DND-41 (cell line): ENCODE results near the gene RALGPS1.

Experiments used
- ATAC-seq: fragments of 200-7000 bp; cut with Tn5 transposase; 3 replicates; pipeline ENCODE4 v1.9.1; 2021; ENCODE audit warnings: low read depth; ENCODE audit not compliant: insufficient read depth
- DNase-seq: peaks from one replicate; pipeline ENCODE4 v3.0.0-alpha.2; 2020
- H2AFZ ChIP-seq: 2 replicates; pipeline ENCODE4 v1.6.0; 2012; ENCODE audit warnings: low read depth, low read length
- H3K27ac ChIP-seq: 2 replicates; pipeline ENCODE4 v1.5.1; 2012; ENCODE audit warnings: low read length, inconsistent platforms
- H3K27me3 ChIP-seq: fragments of 200-600 bp; sonication (generic); 2 replicates; pipeline ENCODE4 v1.6.0; 2012; ENCODE audit warnings: low read length, mild to moderate bottlenecking, inconsistent platforms; ENCODE audit not compliant: insufficient read depth, poor library complexity
- H3K36me3 ChIP-seq: 2 replicates; pipeline ENCODE4 v1.5.1; 2012; ENCODE audit warnings: low read length, inconsistent platforms; ENCODE audit not compliant: insufficient read depth
- H3K4me1 ChIP-seq: 2 replicates; pipeline ENCODE4 v1.5.1; 2012; ENCODE audit warnings: mild to moderate bottlenecking, low read length; ENCODE audit not compliant: insufficient read depth
- H3K4me2 ChIP-seq: 2 replicates; pipeline ENCODE4 v1.6.0; 2012; ENCODE audit warnings: mild to moderate bottlenecking, moderate library complexity, low read length, inconsistent platforms; ENCODE audit not compliant: insufficient read depth
- H3K4me3 ChIP-seq, 2 experiments: fragments of 200-600 bp in 1 of 2; shearing (Covaris generic) in 1 of 2; 2 replicates each; pipeline ENCODE4 v1.5.1; 2012 to 2016; ENCODE audit warnings: inconsistent platforms in 2 of 2, low read length in 2 of 2, mild to moderate bottlenecking in 2 of 2, low read depth in 1 of 2, moderate library complexity in 1 of 2
- H3K79me2 ChIP-seq: 2 replicates; pipeline ENCODE4 v1.6.0; 2012; ENCODE audit warnings: low read length, inconsistent platforms; ENCODE audit not compliant: insufficient read depth
- H3K9ac ChIP-seq: 2 replicates; pipeline ENCODE4 v1.6.0; 2012; ENCODE audit warnings: low read depth, mild to moderate bottlenecking, inconsistent platforms, low read length, moderate library complexity
- H3K9me3 ChIP-seq: 2 replicates; pipeline ENCODE4 v1.5.1; 2012; ENCODE audit warnings: low read length, moderate library complexity, mild to moderate bottlenecking, inconsistent platforms; ENCODE audit not compliant: insufficient read depth, severe bottlenecking
- H4K20me1 ChIP-seq: 2 replicates; pipeline ENCODE4 v1.6.0; 2012; ENCODE audit warnings: low read length; ENCODE audit not compliant: insufficient read depth
- EZH2 ChIP-seq: IDR thresholded peaks from 3 replicates; pipeline ENCODE4 v1.6.1; 2012; ENCODE audit warnings: borderline replicate concordance, low read depth, mild to moderate bottlenecking, moderate library complexity, low read length, inconsistent platforms; ENCODE audit not compliant: severe bottlenecking
- TF ChIP-seq, protein P1 (sequence below): IDR thresholded peaks from 2 replicates; pipeline ENCODE4 v1.5.1; 2012; ENCODE audit warnings: borderline replicate concordance, low read length, moderate library complexity, mild to moderate bottlenecking; ENCODE audit not compliant: poor library complexity, severe bottlenecking; ENCODE audit errors: extremely low read depth

RALGPS1 gene

DNA sequence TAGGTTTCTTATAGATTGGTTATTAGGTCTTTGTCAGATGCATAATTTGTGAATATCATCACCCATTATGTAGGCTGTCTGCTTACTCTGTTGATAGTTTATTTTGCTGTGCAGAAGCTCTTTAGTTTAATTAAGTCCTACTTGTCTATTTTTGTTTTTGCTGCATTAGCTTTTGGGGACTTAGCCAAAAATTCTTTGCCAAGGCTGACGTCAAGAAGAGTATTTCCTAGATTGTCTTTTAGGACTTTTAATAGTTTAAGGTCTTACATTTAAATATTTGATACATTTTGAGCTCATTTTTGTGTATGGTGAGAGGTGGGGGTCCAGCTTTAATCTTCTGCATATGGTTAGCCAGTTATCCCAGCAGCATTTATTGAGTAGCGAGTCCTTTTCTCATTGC lies 232.7 kb downstream of the RALGPS1 start:
- Histone ChIP-seq H3K36me3 (no peaks in the 10 kb centered on the region), H3K79me2 (no peaks in the 10 kb centered on the region), H3K27me3 (peaks cover 24% of the 10 kb centered on the region), H3K4me1 (no peaks in the 10 kb centered on the region), H3K27ac (no peak overlapping the region), H3K4me2 (no peak overlapping the region), H4K20me1 (no peaks in the 10 kb centered on the region), H3K4me3 (no peak overlapping the region), H2AFZ (no peak overlapping the region), H3K9ac (no peak overlapping the region), H3K9me3 (no peaks in the 10 kb centered on the region)
- no peak for DNase-seq
- ATAC-seq: no peak
- no peak for TF ChIP-seq EZH2
- TF ChIP-seq, protein P1, sequence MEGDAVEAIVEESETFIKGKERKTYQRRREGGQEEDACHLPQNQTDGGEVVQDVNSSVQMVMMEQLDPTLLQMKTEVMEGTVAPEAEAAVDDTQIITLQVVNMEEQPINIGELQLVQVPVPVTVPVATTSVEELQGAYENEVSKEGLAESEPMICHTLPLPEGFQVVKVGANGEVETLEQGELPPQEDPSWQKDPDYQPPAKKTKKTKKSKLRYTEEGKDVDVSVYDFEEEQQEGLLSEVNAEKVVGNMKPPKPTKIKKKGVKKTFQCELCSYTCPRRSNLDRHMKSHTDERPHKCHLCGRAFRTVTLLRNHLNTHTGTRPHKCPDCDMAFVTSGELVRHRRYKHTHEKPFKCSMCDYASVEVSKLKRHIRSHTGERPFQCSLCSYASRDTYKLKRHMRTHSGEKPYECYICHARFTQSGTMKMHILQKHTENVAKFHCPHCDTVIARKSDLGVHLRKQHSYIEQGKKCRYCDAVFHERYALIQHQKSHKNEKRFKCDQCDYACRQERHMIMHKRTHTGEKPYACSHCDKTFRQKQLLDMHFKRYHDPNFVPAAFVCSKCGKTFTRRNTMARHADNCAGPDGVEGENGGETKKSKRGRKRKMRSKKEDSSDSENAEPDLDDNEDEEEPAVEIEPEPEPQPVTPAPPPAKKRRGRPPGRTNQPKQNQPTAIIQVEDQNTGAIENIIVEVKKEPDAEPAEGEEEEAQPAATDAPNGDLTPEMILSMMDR: no peak

DNA sequence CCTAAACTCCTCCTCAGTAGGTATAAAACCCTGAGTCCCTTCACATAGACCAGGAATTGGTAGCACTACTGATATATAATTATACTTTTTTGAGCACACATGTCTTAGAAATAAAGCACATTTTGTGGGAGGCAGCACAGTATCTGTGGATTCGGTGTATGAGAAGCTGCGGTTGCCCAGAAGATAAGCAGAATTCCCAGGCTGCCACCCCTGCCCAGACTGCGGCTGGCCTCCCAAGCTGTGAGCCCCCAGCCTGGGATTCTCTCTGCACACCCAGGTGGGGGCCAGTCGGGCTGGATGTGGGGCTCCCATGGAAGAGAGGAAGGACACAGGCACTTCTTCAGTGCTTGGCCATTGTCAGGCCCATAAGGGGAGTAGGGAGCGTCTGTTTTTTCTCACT lies 233.4 kb downstream of the RALGPS1 start:
- Histone ChIP-seq H4K20me1 (no peaks in the 10 kb centered on the region), H3K36me3 (no peaks in the 10 kb centered on the region), H3K4me1 (no peaks in the 10 kb centered on the region), H3K79me2 (no peaks in the 10 kb centered on the region), H3K27me3 (peaks cover 28% of the 10 kb centered on the region), H3K4me2 (no peak overlapping the region), H3K9me3 (no peaks in the 10 kb centered on the region), H3K9ac (no peak overlapping the region), H2AFZ (no peak overlapping the region), H3K27ac (no peak overlapping the region), H3K4me3 (no peak overlapping the region)
- ATAC-seq (no peak), DNase-seq (no peak)
- no peak for TF ChIP-seq EZH2
- TF ChIP-seq, protein P1: no peak

DNA sequence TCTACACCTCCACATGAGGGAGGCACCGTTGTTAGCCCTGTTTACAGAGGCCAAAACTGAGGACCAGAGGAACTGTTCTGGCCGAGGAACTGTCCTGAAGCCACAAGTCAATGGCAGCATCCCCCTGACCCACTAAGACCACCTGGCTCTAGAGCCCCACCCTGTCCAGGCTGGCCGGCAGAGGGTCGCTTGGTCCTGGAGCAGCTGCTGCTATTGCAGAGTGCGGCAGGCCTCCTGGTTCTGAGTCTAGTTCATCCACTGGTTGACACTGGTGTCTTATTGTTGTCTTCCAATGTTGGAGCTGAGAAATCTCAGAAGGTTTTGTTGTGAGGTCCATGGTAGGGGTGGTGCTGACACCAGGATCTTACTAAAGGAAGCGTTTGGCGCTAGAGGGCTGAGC lies 234.4 kb downstream of the RALGPS1 start:
- Histone ChIP-seq H3K27me3 (peaks cover 34% of the 10 kb centered on the region), H3K27ac (no peak overlapping the region), H2AFZ (no peak overlapping the region), H3K4me2 (no peak overlapping the region), H4K20me1 (peaks cover 6% of the 10 kb centered on the region; the same call in 1 of the 2 replicates), H3K4me3 (no peak overlapping the region), H3K4me1 (no peaks in the 10 kb centered on the region), H3K79me2 (no peaks in the 10 kb centered on the region), H3K9ac (no peak overlapping the region), H3K9me3 (no peaks in the 10 kb centered on the region), H3K36me3 (no peaks in the 10 kb centered on the region)
- no peak for TF ChIP-seq EZH2
- DNase-seq: no peak
- ATAC-seq: no peak

DNA sequence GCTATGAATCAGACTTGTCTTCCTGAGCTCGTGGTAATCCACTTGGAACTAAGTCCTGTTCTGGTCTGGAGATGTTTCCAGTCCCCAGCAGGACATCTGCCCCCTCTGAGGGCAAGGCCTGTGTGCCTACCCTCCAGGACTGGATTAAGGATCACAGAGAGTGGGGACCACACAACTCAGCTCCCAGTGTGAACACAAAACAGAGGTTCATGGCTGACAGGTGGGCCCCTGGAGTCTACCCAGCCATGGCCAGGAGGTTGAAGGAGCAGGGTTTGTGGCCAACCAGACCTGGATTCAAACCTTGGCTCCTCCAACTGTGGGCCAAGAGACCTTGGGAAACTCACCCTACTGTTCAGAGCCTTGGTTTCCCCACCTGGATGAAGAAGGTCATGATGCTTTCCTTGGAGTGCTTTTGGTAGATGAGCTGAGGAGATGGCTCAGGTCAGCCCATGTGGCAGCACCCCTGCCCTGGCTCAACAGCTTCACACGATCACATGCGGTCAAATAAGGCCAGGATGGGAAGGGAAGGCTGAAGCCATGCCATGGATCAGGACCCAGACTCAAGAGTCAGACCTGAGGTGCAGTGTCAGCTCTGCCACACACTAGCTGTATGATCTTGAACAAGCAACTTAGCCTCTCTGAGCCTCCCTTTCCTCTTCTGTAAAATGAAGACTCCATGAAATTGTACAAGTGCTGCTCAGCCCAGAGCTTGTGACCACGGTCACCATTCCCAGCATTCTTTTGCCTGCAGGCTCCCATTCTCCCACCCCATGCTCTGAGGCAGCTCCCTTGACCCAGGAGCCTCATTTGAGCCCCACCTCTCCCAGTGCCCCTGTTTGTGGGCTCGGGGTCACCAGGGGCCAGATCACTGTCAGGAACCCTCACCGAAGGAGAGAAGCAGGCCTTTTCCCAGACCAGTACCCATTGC lies 235.1 kb downstream of the RALGPS1 start:
- no peak overlapping the region for H2AFZ ChIP-seq
- no peaks in the 10 kb centered on the region for H3K36me3 ChIP-seq
- peaks cover 34% of the 10 kb centered on the region for H3K27me3 ChIP-seq
- ATAC-seq (no peak), DNase-seq (no peak)
- no peak overlapping the region for H3K27ac ChIP-seq
- no peaks in the 10 kb centered on the region for H3K4me1 ChIP-seq
- no peaks in the 10 kb centered on the region for H3K79me2 ChIP-seq
- no peak overlapping the region for H3K4me3 ChIP-seq
- H3K9me3 ChIP-seq: no peaks in the 10 kb centered on the region
- peaks cover 6% of the 10 kb centered on the region; the same call in 1 of the 2 replicates for H4K20me1 ChIP-seq
- TF ChIP-seq EZH2: no peak
- TF ChIP-seq, protein P1: no peak
- H3K9ac ChIP-seq: no peak overlapping the region
- no peak overlapping the region for H3K4me2 ChIP-seq
